Measurements from ENCODE around the gene PPFIA1. TPM values are rescaled to one million over a fixed set of nuclear protein-coding genes. Genes with fewer than 3 reads are reported as not detected.

PPFIA1 gene
- polyA plus RNA-seq, 3 donors from 2014 or later = 4.6 to 13.4 (median 6.3) TPM

GRCh38 chr11:70311616-70312015 is 41.1 kb downstream of the PPFIA1 start:
- Mint-ChIP-seq H3K27me3 (ENCODE audit: low read depth in 3 of 3) (peaks cover 0 to 3% (median 0%) of the 10 kb centered on the region in 3 donors), H3K36me3 (peaks cover 0 to 12% (median 9%) of the 10 kb centered on the region in 3 donors), H3K4me1 (peaks cover 26 to 40% of the 10 kb centered on the region in 2 donors), H3K4me3 (no peak overlapping the region), H3K9me3 (peaks cover 0 to 2% (median 0%) of the 10 kb centered on the region in 6 donors), H3K27ac (peak overlapping the region in 1 of 6 donors; percentile 57)
- no peak for DNase-seq

- H3K4me1 Mint-ChIP-seq = peaks cover 26 to 34% of the 10 kb centered on the region in 2 donors
- H3K9me3 Mint-ChIP-seq = peaks cover 0 to 2% (median 0%) of the 10 kb centered on the region in 6 donors
- peaks cover 0 to 5% (median 3%) of the 10 kb centered on the region in 3 donors for H3K36me3 Mint-ChIP-seq
- H3K4me3 Mint-ChIP-seq = no peak overlapping the region
- H3K27me3 Mint-ChIP-seq (ENCODE audit: low read depth in 3 of 3) = peaks cover 0 to 3% (median 0%) of the 10 kb centered on the region in 3 donors
- no peak for DNase-seq
- H3K27ac Mint-ChIP-seq = peak overlapping the region in 1 of 6 donors; percentile 26
Measured at GRCh38 chr11:70312401-70313357, 42.2 kb downstream of the PPFIA1 start.

GRCh38 chr11:70313945-70314344 is 43.5 kb downstream of the PPFIA1 start:
- Mint-ChIP-seq H3K27me3 (ENCODE audit: low read depth in 3 of 3) (peaks cover 0 to 3% (median 0%) of the 10 kb centered on the region in 3 donors), H3K9me3 (peaks cover 0 to 2% (median 0%) of the 10 kb centered on the region in 6 donors), H3K36me3 (peaks cover 0 to 5% (median 3%) of the 10 kb centered on the region in 3 donors), H3K4me3 (peak overlapping the region in 1 of 5 donors; percentile 21), H3K27ac (peak overlapping the region in 3 of 6 donors; percentile 9 to 73 (median 58)), H3K4me1 (peaks cover 26 to 34% of the 10 kb centered on the region in 2 donors)
- DNase-seq = no peak

- H3K27me3 Mint-ChIP-seq (ENCODE audit: low read depth in 3 of 3) = peaks cover 0 to 3% (median 0%) of the 10 kb centered on the region in 3 donors
- peaks cover 0 to 5% (median 3%) of the 10 kb centered on the region in 3 donors for H3K36me3 Mint-ChIP-seq
Measured at GRCh38 chr11:70314730-70315129, 44.2 kb downstream of the PPFIA1 start.

GRCh38 chr11:70315716-70316115 is 45.2 kb downstream of the PPFIA1 start:
- peaks cover 26 to 34% of the 10 kb centered on the region in 2 donors for H3K4me1 Mint-ChIP-seq
- peaks cover 0 to 2% (median 0%) of the 10 kb centered on the region in 6 donors for H3K9me3 Mint-ChIP-seq
- peak overlapping the region in 1 of 5 donors; percentile 12 for H3K4me3 Mint-ChIP-seq
- H3K27ac Mint-ChIP-seq = peak overlapping the region in 1 of 6 donors; percentile 1
- DNase-seq = no peak
- H3K36me3 Mint-ChIP-seq = peaks cover 0 to 5% (median 3%) of the 10 kb centered on the region in 3 donors
- H3K27me3 Mint-ChIP-seq (ENCODE audit: low read depth in 3 of 3) = peaks cover 0 to 3% (median 0%) of the 10 kb centered on the region in 3 donors

More at GRCh38 chr11:70314730-70315129, 44.2 kb downstream of the PPFIA1 start:
- Mint-ChIP-seq H3K4me1 (peaks cover 26 to 34% of the 10 kb centered on the region in 2 donors), H3K27ac (no peak overlapping the region), H3K9me3 (peaks cover 0 to 2% (median 0%) of the 10 kb centered on the region in 6 donors), H3K4me3 (no peak overlapping the region)
- no peak for DNase-seq

- H3K9me3 Mint-ChIP-seq = peaks cover 0 to 2% (median 0%) of the 10 kb centered on the region in 6 donors
- peaks cover 20 to 28% of the 10 kb centered on the region in 2 donors for H3K4me1 Mint-ChIP-seq
- no peak overlapping the region for H3K4me3 Mint-ChIP-seq
- peaks cover 0 to 9% (median 7%) of the 10 kb centered on the region in 3 donors for H3K36me3 Mint-ChIP-seq
- DNase-seq = no peak
- no peak overlapping the region for H3K27ac Mint-ChIP-seq
- peaks cover 0 to 3% (median 0%) of the 10 kb centered on the region in 3 donors for H3K27me3 Mint-ChIP-seq (ENCODE audit: low read depth in 3 of 3)
Measured at GRCh38 chr11:70317581-70318305, 47.3 kb downstream of the PPFIA1 start.

- Mint-ChIP-seq H3K27me3 (ENCODE audit: low read depth in 3 of 3) (peaks cover 0 to 2% (median 0%) of the 10 kb centered on the region in 3 donors), H3K9me3 (peaks cover 0 to 2% (median 0%) of the 10 kb centered on the region in 6 donors), H3K36me3 (peaks cover 7 to 18% (median 15%) of the 10 kb centered on the region in 3 donors), H3K27ac (no peak overlapping the region), H3K4me1 (peaks cover 6 to 16% of the 10 kb centered on the region in 2 donors), H3K4me3 (no peak overlapping the region)
- no peak for DNase-seq
Measured at GRCh38 chr11:70319396-70320076, 49.0 kb downstream of the PPFIA1 start.

- H3K36me3 Mint-ChIP-seq = peaks cover 29 to 40% (median 33%) of the 10 kb centered on the region in 3 donors
- H3K27ac Mint-ChIP-seq = no peak overlapping the region
- no peak for DNase-seq
- peaks cover 1 to 6% of the 10 kb centered on the region in 2 donors for H3K4me1 Mint-ChIP-seq
- H3K9me3 Mint-ChIP-seq = no peaks in the 10 kb centered on the region
- H3K4me3 Mint-ChIP-seq = no peak overlapping the region
- H3K27me3 Mint-ChIP-seq (ENCODE audit: low read depth in 3 of 3) = peaks cover 0 to 2% (median 0%) of the 10 kb centered on the region in 3 donors
Measured at GRCh38 chr11:70322666-70323065, 52.2 kb downstream of the PPFIA1 start.

- no peak overlapping the region for H3K4me3 Mint-ChIP-seq
- H3K27me3 Mint-ChIP-seq (ENCODE audit: low read depth in 3 of 3) = peaks cover 0 to 2% (median 0%) of the 10 kb centered on the region in 3 donors
- H3K9me3 Mint-ChIP-seq = no peaks in the 10 kb centered on the region
- H3K36me3 Mint-ChIP-seq = peaks cover 40 to 50% (median 42%) of the 10 kb centered on the region in 3 donors
- peaks cover 1 to 6% of the 10 kb centered on the region in 2 donors for H3K4me1 Mint-ChIP-seq
- H3K27ac Mint-ChIP-seq = no peak overlapping the region
- DNase-seq = no peak
Measured at GRCh38 chr11:70323806-70324205, 53.3 kb downstream of the PPFIA1 start.

GRCh38 chr11:70324376-70325115 is 54.1 kb downstream of the PPFIA1 start:
- no peak for DNase-seq
- peaks cover 43 to 52% (median 43%) of the 10 kb centered on the region in 3 donors for H3K36me3 Mint-ChIP-seq
- no peaks in the 10 kb centered on the region for H3K9me3 Mint-ChIP-seq
- H3K4me3 Mint-ChIP-seq = no peak overlapping the region
- H3K27me3 Mint-ChIP-seq (ENCODE audit: low read depth in 3 of 3) = peaks cover 0 to 2% (median 0%) of the 10 kb centered on the region in 3 donors
- peaks cover 1 to 6% of the 10 kb centered on the region in 2 donors for H3K4me1 Mint-ChIP-seq
- H3K27ac Mint-ChIP-seq = no peak overlapping the region

- Mint-ChIP-seq H3K27me3 (ENCODE audit: low read depth in 3 of 3) (peaks cover 0 to 2% (median 0%) of the 10 kb centered on the region in 3 donors), H3K27ac (no peak overlapping the region), H3K4me1 (peaks cover 1 to 6% of the 10 kb centered on the region in 2 donors), H3K9me3 (no peaks in the 10 kb centered on the region), H3K4me3 (no peak overlapping the region), H3K36me3 (peaks cover 48 to 63% (median 52%) of the 10 kb centered on the region in 3 donors)
- DNase-seq = no peak
Measured at GRCh38 chr11:70325824-70326223, 55.3 kb downstream of the PPFIA1 start.

GRCh38 chr11:70326365-70326811 is 55.9 kb downstream of the PPFIA1 start:
- no peak overlapping the region for H3K4me3 Mint-ChIP-seq
- peaks cover 48 to 59% (median 48%) of the 10 kb centered on the region in 3 donors for H3K36me3 Mint-ChIP-seq
- H3K9me3 Mint-ChIP-seq = no peaks in the 10 kb centered on the region
- H3K27ac Mint-ChIP-seq = no peak overlapping the region
- H3K27me3 Mint-ChIP-seq (ENCODE audit: low read depth in 3 of 3) = peaks cover 0 to 2% (median 0%) of the 10 kb centered on the region in 3 donors
- H3K4me1 Mint-ChIP-seq = peaks cover 1 to 6% of the 10 kb centered on the region in 2 donors
- DNase-seq = no peak

All from immature natural killer cell (primary cell).